ENCODE measurements around the gene PUM1. TPM values are rescaled to one million over a fixed set of nuclear protein-coding genes. Genes with fewer than 3 reads are reported as not detected.

PUM1 gene
- total and polyA plus RNA-seq, 8 donors: 12.9 to 126 (median 78.5) TPM

DNA sequence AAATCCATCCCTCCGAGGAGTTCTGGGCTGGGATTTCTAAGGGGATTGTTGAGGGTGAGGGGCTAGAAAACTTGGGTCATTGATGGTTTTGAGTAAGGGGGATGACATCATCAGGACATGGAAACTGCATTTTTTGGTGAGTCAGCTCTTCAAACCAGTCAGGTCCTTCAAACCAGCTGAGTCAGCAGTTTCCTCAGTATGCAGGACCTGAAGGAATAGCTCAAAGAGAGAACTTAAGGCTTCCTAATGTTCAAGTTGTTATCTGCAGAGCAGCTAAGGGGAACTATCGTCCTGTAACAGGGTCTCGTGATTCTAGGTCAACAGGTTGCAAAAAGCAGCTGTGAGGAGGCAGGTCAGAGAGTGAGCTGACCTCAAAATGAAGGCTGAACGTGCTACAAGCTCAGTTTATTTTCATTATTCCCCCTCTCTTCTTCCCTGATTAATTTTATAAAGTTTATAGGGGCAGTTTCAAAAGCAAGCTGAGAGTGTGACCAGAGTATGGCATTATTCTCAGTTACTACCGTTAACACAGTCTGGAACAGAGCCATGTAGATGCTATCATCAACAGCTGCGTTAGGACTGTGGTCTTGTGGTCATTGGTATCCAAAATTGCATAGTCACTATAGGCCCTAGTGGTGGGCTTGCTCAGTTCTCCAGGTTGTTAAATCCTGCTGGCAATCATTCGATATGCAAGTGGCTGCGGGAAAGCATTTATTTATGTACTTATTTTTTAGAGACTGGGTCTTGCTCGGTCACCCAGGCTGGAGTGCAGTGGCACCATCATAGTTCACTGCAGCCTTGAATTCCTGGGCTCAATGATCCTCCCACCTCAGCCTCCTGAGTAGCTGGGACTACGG, 146.3 kb downstream of the PUM1 start:
- no peak for TF ChIP-seq EP300 (IDR thresholded peaks at IDR 0.05)
- TF ChIP-seq POLR2AphosphoS5 (IDR thresholded peaks at IDR 0.05): no peak
- TF ChIP-seq, protein P1, sequence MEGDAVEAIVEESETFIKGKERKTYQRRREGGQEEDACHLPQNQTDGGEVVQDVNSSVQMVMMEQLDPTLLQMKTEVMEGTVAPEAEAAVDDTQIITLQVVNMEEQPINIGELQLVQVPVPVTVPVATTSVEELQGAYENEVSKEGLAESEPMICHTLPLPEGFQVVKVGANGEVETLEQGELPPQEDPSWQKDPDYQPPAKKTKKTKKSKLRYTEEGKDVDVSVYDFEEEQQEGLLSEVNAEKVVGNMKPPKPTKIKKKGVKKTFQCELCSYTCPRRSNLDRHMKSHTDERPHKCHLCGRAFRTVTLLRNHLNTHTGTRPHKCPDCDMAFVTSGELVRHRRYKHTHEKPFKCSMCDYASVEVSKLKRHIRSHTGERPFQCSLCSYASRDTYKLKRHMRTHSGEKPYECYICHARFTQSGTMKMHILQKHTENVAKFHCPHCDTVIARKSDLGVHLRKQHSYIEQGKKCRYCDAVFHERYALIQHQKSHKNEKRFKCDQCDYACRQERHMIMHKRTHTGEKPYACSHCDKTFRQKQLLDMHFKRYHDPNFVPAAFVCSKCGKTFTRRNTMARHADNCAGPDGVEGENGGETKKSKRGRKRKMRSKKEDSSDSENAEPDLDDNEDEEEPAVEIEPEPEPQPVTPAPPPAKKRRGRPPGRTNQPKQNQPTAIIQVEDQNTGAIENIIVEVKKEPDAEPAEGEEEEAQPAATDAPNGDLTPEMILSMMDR (IDR thresholded peaks at IDR 0.05): no peak
- Histone ChIP-seq H3K4me3 (no peak overlapping the region), H3K36me3 (no peaks in the 10 kb centered on the region), H3K4me1 (no peaks in the 10 kb centered on the region), H3K27ac (peak overlapping the region in 3 of 5 donors; percentile 26 to 42 (median 31)), H3K27me3 (no peaks in the 10 kb centered on the region), H3K9me3 (no peaks in the 10 kb centered on the region)
- intact Hi-C loops (cut with DNase I; ENCODE audit: low total_unique reads): no loop called here
- DNase-seq: no peak
- WGBS, 5 donors: 61 to 65% (median 62%) methylated on average over 10 of the region's 10 CpGs

DNA sequence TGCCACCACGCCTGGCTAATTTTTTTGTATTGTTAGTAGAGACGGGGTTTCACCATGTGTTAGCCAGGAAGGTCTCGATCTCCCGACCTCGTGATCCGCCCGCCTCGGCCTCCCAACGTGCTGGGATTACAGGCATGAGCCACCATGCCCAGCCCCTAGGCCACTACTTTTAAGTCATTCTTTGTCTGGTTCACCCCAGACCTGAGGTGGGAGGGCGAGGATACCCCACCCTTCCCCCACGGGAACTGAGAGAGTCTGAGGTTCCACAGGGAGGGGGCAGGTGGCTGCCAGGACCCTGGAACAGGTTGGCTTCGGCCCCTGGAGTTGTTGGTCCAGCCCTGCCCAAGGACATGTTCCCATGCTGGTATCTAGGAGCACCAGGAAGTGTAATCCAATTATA, 149.2 kb downstream of the PUM1 start:
- peak in 1 of 2 donors; percentile 4 for DNase-seq
- no peak overlapping the region for H3K4me3 ChIP-seq

DNA sequence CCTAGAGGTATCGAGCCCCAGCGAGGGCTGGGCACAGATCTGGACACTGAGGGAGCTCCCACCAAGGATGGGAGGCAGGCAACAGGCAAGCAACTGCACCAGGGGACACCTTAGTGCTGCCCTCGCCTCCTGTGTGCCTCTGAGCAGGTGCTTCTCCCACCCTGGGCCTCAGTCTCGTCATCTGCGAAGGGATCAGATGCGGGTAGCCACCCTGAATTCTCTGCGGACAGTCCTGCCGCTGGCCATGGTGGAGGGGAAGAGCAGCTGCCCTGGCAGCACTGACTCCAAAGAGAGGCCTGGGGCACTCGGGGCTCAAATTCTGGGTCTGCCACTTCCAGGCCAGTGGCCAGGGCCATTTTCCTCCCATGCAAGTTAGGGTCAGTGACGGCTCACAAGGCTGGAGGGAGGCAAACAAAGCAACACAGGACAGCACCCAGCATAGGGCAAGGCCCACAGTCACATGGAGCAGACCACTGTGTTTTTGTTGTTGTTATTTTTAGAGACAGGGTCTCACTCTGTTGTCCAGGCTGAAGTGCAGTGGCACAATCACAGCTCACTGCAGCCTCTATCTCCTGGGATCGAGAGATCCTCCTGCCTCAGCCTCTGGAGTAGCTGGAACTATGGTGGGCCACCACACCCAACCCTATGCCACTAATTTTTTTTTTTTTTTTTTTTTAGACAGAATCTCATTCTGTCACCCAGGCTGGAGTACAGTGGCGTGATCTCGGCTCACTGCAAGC, 149.9 kb downstream of the PUM1 start:
- no peaks in the 10 kb centered on the region for H3K9me3 ChIP-seq
- WGBS, 5 donors: 84 to 90% (median 88%) methylated on average over 11 to 13 of the region's 13 CpGs
- TF ChIP-seq POLR2A (IDR thresholded peaks at IDR 0.05) (no peak), EP300 (IDR thresholded peaks at IDR 0.05) (no peak), POLR2AphosphoS5 (IDR thresholded peaks at IDR 0.05) (no peak)
- TF ChIP-seq, protein P1 (IDR thresholded peaks at IDR 0.05): no peak
- intact Hi-C loops (cut with DNase I; ENCODE audit: low total_unique reads): no loop called here
- DNase-seq: peak in 1 of 2 donors; percentile 1
- H3K27ac ChIP-seq: no peak overlapping the region
- no peaks in the 10 kb centered on the region for H3K36me3 ChIP-seq
- no peaks in the 10 kb centered on the region for H3K27me3 ChIP-seq
- H3K4me3 ChIP-seq: no peak overlapping the region
- H3K4me1 ChIP-seq: peaks cover 0 to 14% (median 7%) of the 10 kb centered on the region in 4 donors

More for the DNA sequence above, 149.2 kb downstream of the PUM1 start:
- intact Hi-C loops (cut with DNase I; ENCODE audit: low total_unique reads): no loop called here
- WGBS, 5 donors: 69 to 91% (median 87%) methylated on average over 9 to 12 of the region's 12 CpGs
- no peak for TF ChIP-seq EP300 (IDR thresholded peaks at IDR 0.05)
- H3K4me1 ChIP-seq: peaks cover 0 to 7% (median 2%) of the 10 kb centered on the region in 4 donors
- H3K27me3 ChIP-seq: no peaks in the 10 kb centered on the region
- no peaks in the 10 kb centered on the region for H3K36me3 ChIP-seq
- no peak overlapping the region for H3K27ac ChIP-seq
- no peaks in the 10 kb centered on the region for H3K9me3 ChIP-seq

DNA sequence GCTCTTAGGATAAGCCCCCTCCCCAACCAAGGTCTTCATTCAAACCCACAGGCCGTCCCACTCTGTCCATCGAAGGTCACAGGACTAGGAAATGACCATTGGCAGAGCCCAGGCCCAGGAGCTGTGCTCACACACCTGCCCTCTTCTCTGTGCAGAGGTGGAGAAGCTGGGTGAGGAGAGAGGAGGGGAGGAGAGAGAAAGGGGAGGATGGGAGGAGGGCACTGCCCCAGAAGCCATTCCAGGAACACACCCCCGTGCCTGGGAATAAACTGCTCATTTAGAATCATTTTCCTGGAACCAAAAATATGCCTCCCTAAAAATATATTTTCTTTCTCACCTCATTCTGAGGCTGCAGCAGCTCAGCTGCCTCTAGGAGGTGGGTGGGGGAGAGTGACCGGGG, 150.6 kb downstream of the PUM1 start:
- intact Hi-C loops (cut with DNase I; ENCODE audit: low total_unique reads): loop anchor here (5.0 kb wide), 3 partner anchors 113 to 193 kb away; partner anchors contain the start of gene MATN1
- DNase-seq: peak in 1 of 2 donors; percentile 2
- Histone ChIP-seq H3K4me1 (peaks cover 6 to 20% (median 11%) of the 10 kb centered on the region in 4 donors), H3K27ac (no peak overlapping the region), H3K4me3 (no peak overlapping the region), H3K9me3 (no peaks in the 10 kb centered on the region), H3K36me3 (no peaks in the 10 kb centered on the region), H3K27me3 (no peaks in the 10 kb centered on the region)
- WGBS, 5 donors: 60 to 81% (median 75%) methylated on average over 4 of the region's 4 CpGs
- TF ChIP-seq POLR2A (IDR thresholded peaks at IDR 0.05) (no peak), EP300 (IDR thresholded peaks at IDR 0.05) (no peak), POLR2AphosphoS5 (IDR thresholded peaks at IDR 0.05) (no peak)
- TF ChIP-seq, protein P1 (IDR thresholded peaks at IDR 0.05): no peak
